Cardiac septum (tissue), 1 donor: ENCODE results near the gene CRYBG3. TPM values are rescaled to one million over a fixed set of nuclear protein-coding genes. Genes with fewer than 3 reads are reported as not detected.

ENCODE experiments used
- DNase-seq: peaks from one replicate; pipeline ENCODE4 v3.0.0-alpha.2; 2020; ENCODE audit warnings: low spot score
- intact Hi-C: fragments of 100-400 bp; cut with DNase I; formaldehyde crosslinking; loops from one replicate; pipeline ENCODE4 v1.14.0; 2022
- total RNA-seq: library from RNA; stranded (reverse); fragmentation: NEBNext Ultra II Directional; extraction: Animal tissue kit (Norgen Biotek cat#: 25700); gene quantifications from one replicate; pipeline ENCODE4 v1.2.1, GENCODE V29; 2021
- donor health status: DM: no; HTN: no; CAD: no.

CRYBG3 gene
- total RNA-seq, 1 donor from 2014 or later: 38.2 TPM

DNA sequence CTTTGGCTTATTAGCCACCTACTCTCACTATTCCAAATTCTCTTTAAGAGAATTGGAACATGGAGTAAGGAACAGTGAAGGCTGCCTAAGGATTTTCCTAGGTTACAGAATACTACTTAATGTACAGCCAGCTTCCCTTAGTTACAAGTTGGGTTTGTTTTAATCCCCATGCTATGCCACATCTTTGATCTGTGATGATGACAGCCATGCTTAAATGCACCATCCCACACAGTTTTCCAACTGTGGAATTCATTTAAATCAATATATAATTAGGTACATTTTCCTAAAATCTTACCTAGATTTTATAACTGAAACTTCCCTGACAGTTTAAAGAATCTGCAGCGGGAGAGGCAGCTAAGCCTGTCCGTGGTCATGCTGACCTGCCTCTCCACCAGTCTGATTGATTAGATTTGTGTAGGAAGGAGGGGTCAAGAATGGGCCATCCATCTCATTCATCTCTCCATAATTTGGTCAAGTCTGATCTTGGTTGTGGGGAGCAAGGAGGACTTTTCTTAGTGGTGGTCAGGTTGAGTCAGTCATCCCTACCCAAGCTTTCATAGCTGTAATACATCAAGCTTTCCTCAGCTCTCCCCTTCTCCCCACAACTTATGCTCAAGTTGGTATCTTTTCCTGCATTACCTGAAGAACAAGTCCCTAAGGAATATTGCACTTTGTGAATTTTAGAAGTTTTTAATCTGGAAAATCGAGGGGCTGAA lies 113.3 kb downstream of the CRYBG3 start:
- intact Hi-C loops: no loop called here
- DNase-seq: no peak

DNA sequence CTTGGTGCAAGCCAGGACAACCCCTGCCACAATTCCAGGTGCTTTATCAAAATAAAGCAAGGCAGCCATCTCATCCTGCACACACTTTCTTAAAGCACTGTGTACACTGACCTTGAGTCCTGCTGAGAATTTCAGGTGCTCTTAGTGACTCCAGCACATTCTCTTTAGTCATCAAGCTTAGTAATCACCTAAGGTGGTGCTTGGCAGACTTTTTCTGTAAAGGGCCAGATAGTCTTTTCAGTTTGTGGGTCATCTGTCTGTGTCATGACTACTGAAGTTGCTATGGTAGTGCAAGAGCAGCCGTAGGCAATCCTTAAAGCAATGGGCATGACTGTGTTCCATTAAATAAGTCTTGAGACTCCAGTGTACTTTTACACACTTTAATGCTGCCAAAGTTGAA lies 114.0 kb downstream of the CRYBG3 start:
- DNase-seq: no peak
- intact Hi-C loops: no loop called here

DNA sequence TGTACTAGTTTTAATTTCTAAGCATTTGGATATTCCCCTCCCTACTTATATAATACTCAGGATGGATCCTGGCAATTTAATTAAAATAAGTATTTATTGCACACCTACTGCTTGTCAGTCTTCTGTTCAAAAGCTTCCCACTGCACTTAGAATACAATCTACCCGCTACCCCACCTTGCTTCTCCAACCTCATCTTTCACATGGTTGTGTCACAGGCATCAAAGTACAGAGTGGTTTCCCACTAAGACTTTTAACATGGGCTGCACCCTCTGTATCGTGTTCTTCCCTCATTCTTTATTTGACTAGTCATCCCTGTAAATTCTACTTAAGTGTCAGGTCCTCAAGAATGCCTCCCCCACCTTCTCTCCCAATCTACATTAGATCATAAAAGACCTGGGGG lies 115.4 kb downstream of the CRYBG3 start:
- DNase-seq: no peak
- intact Hi-C loops: no loop called here

DNA sequence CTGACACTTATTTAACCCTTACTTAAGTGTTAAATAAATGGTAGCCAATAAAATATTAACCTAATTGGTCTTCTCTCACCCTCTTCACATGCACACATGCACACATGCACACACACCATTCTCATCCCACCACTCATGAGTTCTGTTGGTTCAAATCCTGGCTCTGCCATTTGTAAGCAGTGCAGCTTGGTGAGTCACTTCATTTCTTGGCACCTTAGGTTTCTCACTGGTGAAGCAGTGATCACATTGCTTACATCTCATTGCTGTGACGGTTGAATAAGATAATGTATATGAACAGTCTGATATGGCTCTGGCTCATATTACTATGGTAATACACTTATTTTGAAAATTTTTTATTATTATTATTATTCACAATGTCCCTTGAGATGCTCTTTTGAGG lies 116.6 kb downstream of the CRYBG3 start:
- intact Hi-C loops: no loop called here
- no peak for DNase-seq

DNA sequence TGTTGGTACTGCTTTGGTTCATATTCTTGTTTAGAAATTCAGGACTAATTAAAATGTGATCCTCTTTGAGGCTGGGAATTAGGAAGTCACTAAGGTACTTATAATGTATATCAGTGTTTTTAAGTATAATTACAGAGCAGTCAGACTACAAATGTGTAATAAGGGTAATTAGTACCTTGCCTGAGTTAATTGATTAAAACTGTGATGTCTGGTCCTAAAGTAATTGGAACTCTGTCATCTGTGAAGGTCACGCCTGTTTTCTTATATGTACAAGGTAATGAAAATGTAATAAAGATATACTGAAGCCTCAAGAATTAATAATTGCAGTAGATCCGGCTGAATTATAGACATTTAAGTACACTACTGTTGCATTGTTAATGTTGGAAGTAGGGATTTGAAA lies 117.6 kb downstream of the CRYBG3 start:
- no peak for DNase-seq
- intact Hi-C loops: no loop called here

- no peak for DNase-seq
- intact Hi-C loops: no loop called here
Observed at GRCh38 chr3:97940034-97940433, 118.2 kb downstream of the CRYBG3 start.

DNA sequence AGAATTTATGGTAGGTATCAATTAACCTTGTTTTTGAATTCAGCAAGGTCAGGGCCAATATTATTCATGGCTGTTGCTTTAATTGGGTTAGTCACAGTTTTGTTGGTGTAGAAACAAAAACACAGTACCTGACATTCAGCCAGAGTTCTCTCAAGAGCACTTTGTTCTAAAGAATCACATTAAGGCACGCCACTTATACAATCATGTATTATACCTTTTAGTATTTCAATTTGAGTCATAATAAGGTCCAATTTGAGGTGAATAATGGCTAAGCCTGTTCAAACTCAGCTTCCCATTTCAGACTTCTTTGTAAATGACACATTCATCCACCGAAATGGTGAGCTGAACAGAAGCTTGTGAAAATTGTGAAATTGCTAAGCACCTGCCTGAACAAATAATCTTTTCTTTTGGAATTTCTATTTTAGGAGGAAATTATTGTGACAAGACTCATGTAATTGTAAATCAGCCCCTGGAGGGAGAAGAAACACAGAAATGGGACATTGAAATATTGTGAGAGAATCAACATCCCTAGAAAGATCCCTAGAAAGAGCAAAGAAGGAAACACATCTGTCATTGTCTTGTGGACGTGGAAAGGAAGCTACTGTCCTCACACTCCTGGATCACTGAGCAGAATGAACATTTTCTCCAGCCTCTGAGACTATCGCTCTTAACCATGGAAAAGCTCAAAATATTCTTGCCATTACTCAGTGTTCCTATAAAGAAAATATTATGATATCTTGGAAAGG lies 121.2 kb downstream of the CRYBG3 start:
- intact Hi-C loops: no loop called here

DNA sequence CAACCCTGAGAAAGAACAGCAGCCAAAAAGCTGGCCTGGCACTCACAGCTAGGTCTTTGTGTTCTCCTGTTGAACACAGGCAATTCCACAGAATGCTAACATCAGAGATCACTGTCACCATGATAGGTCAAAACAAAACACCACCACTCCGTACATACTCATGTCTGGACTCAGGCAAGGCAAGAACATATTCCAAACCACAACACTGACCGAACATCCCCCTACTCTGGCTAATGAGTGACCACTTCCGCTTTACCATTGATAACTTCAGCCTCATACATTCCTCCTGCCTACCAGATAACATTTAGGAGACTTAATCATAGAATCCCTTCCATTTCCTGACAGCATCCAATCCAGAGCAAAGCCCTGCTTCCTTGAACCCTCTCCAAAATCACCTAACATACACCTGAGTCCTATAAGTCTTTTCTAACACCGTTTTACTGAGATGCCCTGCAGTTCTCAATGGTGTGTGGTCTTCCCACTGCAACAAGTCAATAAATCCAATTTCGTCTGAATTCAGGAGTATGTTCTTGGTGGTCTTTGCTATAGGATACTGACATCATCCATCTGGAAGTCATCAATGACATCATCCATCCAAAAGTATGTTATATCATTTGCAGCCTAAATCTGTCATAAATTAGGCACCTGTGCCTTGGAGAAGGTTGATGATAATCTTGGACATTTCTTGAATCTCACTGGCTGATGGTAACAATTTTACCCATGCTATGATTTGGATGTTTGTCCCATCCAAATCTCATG lies 126.7 kb downstream of the CRYBG3 start:
- intact Hi-C loops: no loop called here
- no peak for DNase-seq

More for the DNA sequence above, 121.2 kb downstream of the CRYBG3 start:
- no peak for DNase-seq

- intact Hi-C loops: no loop called here
- no peak for DNase-seq
Observed at GRCh38 chr3:97949110-97949485, 127.3 kb downstream of the CRYBG3 start.

- no peak for DNase-seq
- intact Hi-C loops: no loop called here
Observed at GRCh38 chr3:97949743-97950142, 127.9 kb downstream of the CRYBG3 start.

DNA sequence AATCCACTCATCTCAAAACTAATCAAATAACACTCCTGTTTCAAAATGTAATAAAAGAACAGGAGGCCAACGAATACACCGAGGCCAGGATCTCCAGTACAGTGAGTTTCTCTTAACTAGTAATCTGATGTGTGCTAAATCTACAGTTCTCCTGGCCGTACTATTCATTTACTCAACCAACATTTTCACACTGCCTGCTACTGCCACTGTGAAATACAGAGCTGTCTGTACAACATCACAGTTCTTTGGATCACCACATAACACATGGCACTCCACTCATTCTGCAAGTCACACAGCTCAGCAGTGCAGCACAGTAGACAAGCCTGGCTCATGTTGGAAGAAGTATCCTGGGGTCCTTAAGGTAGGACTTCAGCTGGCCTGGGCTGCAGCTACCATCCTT lies 128.5 kb downstream of the CRYBG3 start:
- no peak for DNase-seq
- intact Hi-C loops: no loop called here

- intact Hi-C loops: no loop called here
- no peak for DNase-seq
Observed at GRCh38 chr3:97952280-97952679, 130.5 kb downstream of the CRYBG3 start.

DNA sequence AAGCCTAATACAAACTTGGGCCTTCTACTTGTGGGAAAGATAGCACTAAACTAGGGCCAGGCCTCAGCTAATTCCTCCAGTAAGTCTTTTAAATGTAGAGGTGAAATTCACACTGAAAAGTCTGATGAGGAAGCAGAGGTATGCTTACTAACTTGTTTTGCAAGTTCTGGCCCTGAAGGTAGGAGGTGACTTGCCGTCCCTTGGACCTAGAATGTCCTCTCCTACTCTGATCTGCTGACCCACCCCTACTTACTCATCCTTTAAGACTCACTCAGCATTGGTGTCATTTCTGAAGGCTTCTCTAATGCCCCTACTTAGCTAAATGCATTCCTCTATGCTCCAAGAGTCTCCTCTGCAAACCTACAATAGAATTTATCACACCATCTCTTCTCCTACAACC lies 131.1 kb downstream of the CRYBG3 start:
- DNase-seq: no peak
- intact Hi-C loops: no loop called here

DNA sequence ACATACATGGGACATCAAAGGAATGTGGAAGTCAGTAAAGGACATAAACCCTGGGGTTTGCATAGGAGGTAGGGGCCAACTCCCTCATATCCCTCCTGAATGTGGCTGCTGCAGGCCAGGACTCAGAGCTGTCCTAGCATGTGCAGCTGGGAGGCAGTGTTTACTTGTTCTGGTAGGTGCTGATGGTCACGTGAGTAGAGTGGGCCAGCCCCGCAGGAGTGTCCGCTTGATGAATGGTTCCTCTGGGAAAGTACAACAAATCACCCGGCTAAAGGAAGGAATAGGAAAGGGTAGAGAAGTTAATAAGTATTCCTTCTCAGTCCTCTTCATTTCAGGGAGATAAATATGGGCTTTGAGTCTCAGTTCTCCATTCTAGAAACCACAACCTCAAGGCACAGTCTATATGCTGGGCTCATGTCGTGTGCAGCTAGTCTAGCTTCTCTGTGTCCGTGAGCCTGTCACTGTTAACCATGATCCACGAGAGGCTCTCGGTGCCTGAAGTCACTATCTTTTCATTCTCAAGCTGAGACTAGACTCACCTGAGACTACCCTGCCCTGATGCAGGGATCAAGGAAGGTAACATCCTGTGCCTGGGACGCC lies 132.5 kb downstream of the CRYBG3 start:
- DNase-seq: no peak
- intact Hi-C loops: no loop called here

- no peak for DNase-seq
- intact Hi-C loops: no loop called here
Observed at GRCh38 chr3:97956051-97956450, 134.2 kb downstream of the CRYBG3 start.

DNA sequence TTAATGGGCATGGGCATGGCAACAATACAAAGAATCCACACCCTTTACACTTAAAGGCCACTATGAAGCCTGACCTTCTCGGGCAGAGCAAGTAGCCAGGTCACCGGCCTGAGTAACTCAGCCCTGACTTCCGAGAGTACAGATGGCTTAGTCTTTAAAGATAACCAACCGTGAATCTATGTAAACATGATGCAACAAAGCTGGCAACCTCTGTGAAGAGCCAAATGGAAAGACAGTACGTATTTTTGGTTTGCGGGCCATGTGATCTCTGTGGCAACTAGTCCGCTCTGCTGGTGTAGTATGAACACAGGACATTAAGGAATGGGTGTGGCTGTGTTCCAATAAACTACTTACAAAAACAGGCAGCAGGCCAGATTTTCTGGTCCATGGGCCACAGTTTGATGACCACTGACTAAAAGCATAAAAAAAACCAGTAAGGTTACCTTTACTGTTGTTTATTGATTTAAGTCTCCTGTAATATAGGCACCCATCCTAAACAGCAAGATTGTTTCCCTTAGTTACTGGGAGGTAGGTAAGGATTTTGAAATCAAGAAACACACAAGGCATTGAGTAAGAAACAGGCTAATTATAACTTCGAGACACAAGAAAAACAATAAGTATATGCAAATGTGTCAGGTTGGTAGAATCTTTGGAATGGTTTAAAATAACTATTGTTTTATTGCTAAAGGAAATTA lies 136.0 kb downstream of the CRYBG3 start:
- intact Hi-C loops: no loop called here
- DNase-seq: no peak

DNA sequence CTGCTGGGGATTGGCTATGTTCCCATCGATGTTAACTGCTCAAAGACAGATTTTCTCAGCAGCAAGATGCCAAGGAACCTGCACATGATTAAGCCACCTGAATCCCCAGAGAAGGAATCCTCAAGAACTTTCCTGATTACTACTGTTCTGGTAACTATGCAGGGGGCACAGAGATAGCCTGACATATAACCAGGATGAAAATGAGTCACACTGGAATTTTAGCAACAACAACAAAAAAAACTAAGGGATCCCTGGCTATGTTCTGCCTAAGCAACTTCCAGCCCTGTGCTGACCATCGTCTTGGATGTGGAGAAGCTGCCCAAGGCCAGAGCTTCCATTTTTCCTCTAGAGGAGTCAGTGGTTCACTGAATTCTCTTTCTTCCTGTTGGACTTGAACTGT lies 136.6 kb downstream of the CRYBG3 start:
- intact Hi-C loops: no loop called here
- no peak for DNase-seq

- intact Hi-C loops: no loop called here
- DNase-seq: no peak
Observed at GRCh38 chr3:97958796-97959195, 137.0 kb downstream of the CRYBG3 start.

DNA sequence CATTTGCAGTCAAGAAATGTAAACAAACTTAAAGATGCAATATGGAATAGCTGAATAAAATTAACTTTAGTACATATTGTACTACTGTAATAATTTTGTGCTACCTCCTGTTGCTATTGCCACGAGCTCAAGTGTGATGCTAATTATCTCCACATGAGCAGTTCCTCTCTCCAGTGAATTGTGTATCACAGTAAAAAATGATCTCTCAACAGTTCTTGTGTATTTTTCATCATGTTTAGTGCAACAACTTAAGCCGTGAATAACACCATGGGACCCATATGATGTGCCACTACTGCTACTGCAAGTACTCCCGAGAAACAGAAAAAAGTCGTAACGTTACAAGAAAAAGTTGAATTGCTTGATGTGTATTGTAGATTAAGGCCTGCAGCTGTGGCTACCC lies 138.1 kb downstream of the CRYBG3 start:
- intact Hi-C loops: no loop called here
- DNase-seq: no peak

GRCh38 chr3:97960551-97960950 lies 138.7 kb downstream of the CRYBG3 start:
- intact Hi-C loops: no loop called here
- DNase-seq: no peak
